KMS-11 (cell line): Measurements from ENCODE around the gene ACKR3.

ENCODE experiments used
- H2AFZ ChIP-seq: fragments of 200-600 bp; sonication (generic); 2 replicates; pipeline ENCODE4 v1.6.1; 2016; ENCODE audit warnings: antibody characterized with exemption, mixed run types, low read depth
- H3K27ac ChIP-seq: fragments of 200-600 bp; sonication (generic); 2 replicates; pipeline ENCODE4 v1.6.1; 2016; ENCODE audit warnings: mild to moderate bottlenecking, mixed run types
- H3K27me3 ChIP-seq: fragments of 200-600 bp; sonication (generic); 2 replicates; pipeline ENCODE4 v1.6.1; 2017; ENCODE audit warnings: mild to moderate bottlenecking, low read depth, mixed run types, moderate library complexity; ENCODE audit not compliant: insufficient read depth
- H3K36me3 ChIP-seq: fragments of 200-600 bp; sonication (generic); 2 replicates; pipeline ENCODE4 v1.6.1; 2017; ENCODE audit warnings: mild to moderate bottlenecking, mixed run types; ENCODE audit not compliant: insufficient read depth
- H3K4me1 ChIP-seq: fragments of 200-600 bp; sonication (generic); 2 replicates; pipeline ENCODE4 v1.6.1; 2016; ENCODE audit warnings: mild to moderate bottlenecking, low read depth, mixed run types; ENCODE audit not compliant: poor library complexity, severe bottlenecking
- H3K4me2 ChIP-seq: fragments of 200-600 bp; sonication (generic); 2 replicates; pipeline ENCODE4 v1.7.0; 2016; ENCODE audit warnings: mild to moderate bottlenecking, mixed run types
- H3K4me3 ChIP-seq: fragments of 200-600 bp; sonication (generic); IDR thresholded peaks from 2 replicates; pipeline ENCODE4 v1.6.1; 2017; ENCODE audit warnings: low read depth, low read length, mixed read lengths; ENCODE audit not compliant: insufficient read depth
- H3K79me2 ChIP-seq: fragments of 200-600 bp; sonication (generic); 2 replicates; pipeline ENCODE4 v1.6.1; 2016; ENCODE audit warnings: low read depth, mixed run types; ENCODE audit not compliant: insufficient read depth
- H3K9ac ChIP-seq: fragments of 200-600 bp; sonication (generic); 2 replicates; pipeline ENCODE4 v1.6.1; 2016; ENCODE audit warnings: mild to moderate bottlenecking, mixed run types
- H4K20me1 ChIP-seq: fragments of 200-600 bp; sonication (generic); 2 replicates; pipeline ENCODE4 v1.6.1; 2016; ENCODE audit warnings: mild to moderate bottlenecking, mixed run types; ENCODE audit not compliant: insufficient read depth
- CTCF ChIP-seq: fragments of 200-600 bp; sonication (generic); conservative IDR thresholded peaks from 2 replicates; pipeline ENCODE4 v1.6.1; 2017; ENCODE audit warnings: low read depth, mild to moderate bottlenecking, antibody characterized with exemption, low read length, moderate library complexity, mixed read lengths

The ACKR3 gene

GRCh38 chr2:236565212-236565611 is 4.4 kb upstream of the ACKR3 start:
- Histone ChIP-seq H2AFZ (no peak overlapping the region), H3K27ac (no peak overlapping the region), H3K4me3 (no peak overlapping the region), H3K36me3 (no peaks in the 10 kb centered on the region), H3K9ac (no peak overlapping the region), H3K79me2 (no peaks in the 10 kb centered on the region), H4K20me1 (no peaks in the 10 kb centered on the region), H3K4me2 (no peak overlapping the region), H3K4me1 (peaks cover 15% of the 10 kb centered on the region), H3K27me3 (no peaks in the 10 kb centered on the region; the same call in 1 of the 2 replicates)
- no peak for TF ChIP-seq CTCF

DNA sequence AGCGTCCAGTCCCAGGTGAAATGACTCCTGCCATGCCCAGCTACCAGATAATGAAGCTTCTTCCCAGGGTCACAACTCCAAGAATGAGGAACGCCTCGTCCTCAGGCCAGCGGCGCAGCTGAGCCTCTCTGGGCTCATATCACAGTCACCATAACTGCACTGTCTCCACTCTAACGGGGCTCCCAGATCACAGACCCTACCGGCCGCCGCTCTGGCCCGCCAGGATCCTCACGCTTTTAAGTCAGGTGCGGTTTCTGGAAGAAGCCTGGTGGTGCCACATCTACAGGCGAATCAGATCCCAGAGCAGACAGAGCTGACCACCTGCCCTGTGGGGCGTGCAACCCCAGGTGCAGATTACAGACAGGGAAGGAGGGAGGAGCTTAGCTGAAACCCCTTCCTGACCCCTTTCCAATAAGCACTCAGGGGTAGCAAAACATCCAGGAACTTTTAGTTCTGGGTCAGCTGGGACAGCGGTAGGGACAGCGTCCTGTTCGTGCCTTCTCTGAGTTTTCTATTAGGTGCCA is 3.7 kb upstream of the ACKR3 start:
- no peak for TF ChIP-seq CTCF
- Histone ChIP-seq H3K79me2 (no peaks in the 10 kb centered on the region), H3K4me1 (peaks cover 16% of the 10 kb centered on the region), H3K9ac (no peak overlapping the region), H2AFZ (no peak overlapping the region), H3K36me3 (no peaks in the 10 kb centered on the region), H3K4me2 (no peak overlapping the region), H3K27ac (no peak overlapping the region), H4K20me1 (no peaks in the 10 kb centered on the region), H3K27me3 (no peaks in the 10 kb centered on the region; the same call in 1 of the 2 replicates), H3K4me3 (no peak overlapping the region)

GRCh38 chr2:236566596-236566995 is 3.0 kb upstream of the ACKR3 start:
- Histone ChIP-seq H3K4me2 (no peak overlapping the region), H3K27me3 (no peaks in the 10 kb centered on the region; the same call in 1 of the 2 replicates), H2AFZ (no peak overlapping the region), H3K27ac (no peak overlapping the region), H4K20me1 (no peaks in the 10 kb centered on the region), H3K79me2 (no peaks in the 10 kb centered on the region), H3K4me3 (no peak overlapping the region), H3K9ac (no peak overlapping the region), H3K4me1 (peaks cover 16% of the 10 kb centered on the region), H3K36me3 (no peaks in the 10 kb centered on the region)
- TF ChIP-seq CTCF, result no peak

GRCh38 chr2:236568068-236568921 is 1.3 kb upstream of the ACKR3 start:
- H3K4me3 ChIP-seq, result peak overlapping the region; percentile 13
- H3K9ac ChIP-seq, result peak overlapping the region; percentile 29; the same call in 1 of the 2 replicates
- no peak for TF ChIP-seq CTCF
- peak overlapping the region; percentile 81 for H3K4me2 ChIP-seq
- H4K20me1 ChIP-seq, result no peaks in the 10 kb centered on the region
- peak overlapping the region; percentile 68; the same call in 1 of the 2 replicates for H2AFZ ChIP-seq
- no peaks in the 10 kb centered on the region for H3K79me2 ChIP-seq
- no peak overlapping the region for H3K27ac ChIP-seq
- H3K27me3 ChIP-seq, result no peaks in the 10 kb centered on the region; the same call in 1 of the 2 replicates
- H3K36me3 ChIP-seq, result no peaks in the 10 kb centered on the region
- peaks cover 16% of the 10 kb centered on the region for H3K4me1 ChIP-seq
